Type B pancreatic cell (in vitro differentiated cells): Measurements from ENCODE around the gene ZNF607. TPM values are rescaled to one million over a fixed set of nuclear protein-coding genes. Genes with fewer than 3 reads are reported as not detected.

Source experiments
- DNase-seq: peaks from one replicate; pipeline ENCODE4 v3.0.0; 2021; ENCODE audit warnings: mixed read lengths; ENCODE audit not compliant: unreplicated experiment; ENCODE audit errors: extremely low spot score
- H3K27ac Mint-ChIP-seq: 2 replicates; pipeline ENCODE4 v1.8.0; 2021; ENCODE audit warnings: mild to moderate bottlenecking, mixed read lengths
- H3K27me3 Mint-ChIP-seq: 2 replicates; pipeline ENCODE4 v1.8.0; 2021; ENCODE audit warnings: mixed read lengths
- H3K36me3 Mint-ChIP-seq: 2 replicates; pipeline ENCODE4 v1.8.0; 2021; ENCODE audit warnings: mixed read lengths
- H3K4me1 Mint-ChIP-seq: one replicate; pipeline ENCODE4 v1.8.0; 2021; ENCODE audit warnings: mixed read lengths; ENCODE audit not compliant: unreplicated experiment
- H3K4me3 Mint-ChIP-seq: 2 replicates; pipeline ENCODE4 v1.8.0; 2021; ENCODE audit warnings: mild to moderate bottlenecking, mixed read lengths
- H3K9me3 Mint-ChIP-seq: 2 replicates; pipeline ENCODE4 v1.8.0; 2021; ENCODE audit warnings: mixed read lengths
- CTCF ChIP-seq: fragments of 200-600 bp; sonication (generic); conservative IDR thresholded peaks from 2 replicates; pipeline ENCODE4 v1.5.0; 2021; ENCODE audit warnings: antibody characterized with exemption, mild to moderate bottlenecking
- total RNA-seq: library from RNA; stranded (reverse); gene quantifications from 2 replicates; pipeline ENCODE4 v1.2.1, GENCODE V29; 2021; ENCODE audit warnings: low replicate concordance

Gene ZNF607
- total RNA-seq, 1 donor from 2014 or later: 24.0 TPM

- Mint-ChIP-seq H3K27me3 (no peaks in the 10 kb centered on the region), H3K4me1 (peaks cover 13% of the 10 kb centered on the region), H3K27ac (peak overlapping the region; percentile 93), H3K9me3 (no peaks in the 10 kb centered on the region), H3K36me3 (peaks cover 23% of the 10 kb centered on the region), H3K4me3 (peak overlapping the region; percentile 96)
- TF ChIP-seq CTCF: no peak
- DNase-seq: no peak
Observed at GRCh38 chr19:37718304-37718703, 1.3 kb downstream of the ZNF607 start.

DNA sequence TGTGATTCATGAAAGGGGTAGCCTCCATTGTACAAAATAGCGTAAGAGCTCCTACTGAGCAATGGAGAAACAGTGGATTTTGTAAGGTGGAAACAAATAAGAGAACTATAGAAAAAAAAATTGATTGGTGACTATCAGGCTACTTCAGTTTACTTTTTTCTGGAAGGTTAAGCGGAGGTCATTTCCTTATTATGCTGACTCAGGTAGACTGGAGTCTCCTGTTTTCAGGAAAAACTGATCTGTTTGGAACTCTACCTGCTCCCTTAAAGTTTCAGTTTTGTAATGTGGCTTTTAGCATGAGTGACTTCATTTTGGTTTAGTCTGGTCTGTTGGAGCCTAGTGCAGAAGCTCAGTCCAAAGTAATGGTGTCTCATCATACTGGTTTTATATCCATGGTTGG is 3.4 kb downstream of the ZNF607 start:
- no peak for DNase-seq
- Mint-ChIP-seq H3K27ac (no peak overlapping the region), H3K27me3 (no peaks in the 10 kb centered on the region), H3K9me3 (no peaks in the 10 kb centered on the region), H3K4me3 (no peak overlapping the region), H3K4me1 (peaks cover 13% of the 10 kb centered on the region), H3K36me3 (peaks cover 38% of the 10 kb centered on the region)
- TF ChIP-seq CTCF: no peak

DNA sequence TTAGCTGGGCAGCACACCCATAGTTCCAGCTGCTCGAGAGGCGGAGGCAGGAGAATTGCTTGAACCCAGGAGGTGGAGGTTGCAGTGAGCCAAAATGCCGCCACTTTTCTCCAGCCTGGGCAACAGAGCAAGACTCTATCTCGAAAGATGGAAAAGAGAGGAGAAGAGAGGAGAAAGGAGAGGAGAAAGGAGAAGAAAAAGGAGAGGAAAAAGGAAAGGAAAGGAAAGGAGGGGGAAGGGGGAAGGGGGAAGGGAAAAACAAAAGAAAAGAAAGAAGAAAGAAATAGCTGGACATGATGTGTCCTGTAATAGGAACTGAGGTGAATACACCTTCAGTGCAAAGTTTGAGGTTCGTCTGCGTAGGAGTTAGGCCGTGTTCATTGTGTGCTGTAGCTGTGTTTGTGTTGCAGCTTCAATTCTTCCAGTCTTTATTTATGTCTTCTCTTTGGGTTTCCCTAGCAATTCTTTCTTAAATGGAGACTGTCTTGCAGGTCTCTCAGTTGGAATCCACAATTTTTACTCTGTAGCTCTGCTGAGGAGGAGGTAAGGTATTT is 13.4 kb downstream of the ZNF607 start:
- Mint-ChIP-seq H3K4me1 (no peaks in the 10 kb centered on the region), H3K27ac (no peak overlapping the region), H3K9me3 (no peaks in the 10 kb centered on the region), H3K4me3 (no peak overlapping the region), H3K27me3 (no peaks in the 10 kb centered on the region), H3K36me3 (peaks cover 51% of the 10 kb centered on the region)
- no peak for DNase-seq
- no peak for TF ChIP-seq CTCF

GRCh38 chr19:37699057-37699456 is 20.5 kb downstream of the ZNF607 start:
- Mint-ChIP-seq H3K27ac (no peak overlapping the region), H3K4me3 (no peak overlapping the region), H3K36me3 (peaks cover 54% of the 10 kb centered on the region), H3K27me3 (no peaks in the 10 kb centered on the region), H3K9me3 (peaks cover 10% of the 10 kb centered on the region), H3K4me1 (no peaks in the 10 kb centered on the region)
- no peak for DNase-seq
- no peak for TF ChIP-seq CTCF

GRCh38 chr19:37698216-37698615 is 21.3 kb downstream of the ZNF607 start:
- DNase-seq: no peak
- Mint-ChIP-seq H3K27ac (no peak overlapping the region), H3K27me3 (no peaks in the 10 kb centered on the region), H3K9me3 (peaks cover 10% of the 10 kb centered on the region), H3K4me1 (no peaks in the 10 kb centered on the region), H3K36me3 (peaks cover 48% of the 10 kb centered on the region), H3K4me3 (no peak overlapping the region)
- TF ChIP-seq CTCF: no peak
